HepG2 (cell line): Measurements from ENCODE around the gene NAT10. TPM values are rescaled to one million over a fixed set of nuclear protein-coding genes. Genes with fewer than 3 reads are reported as not detected.

Experiments used
- ATAC-seq: fragments of 200-7000 bp; cut with Tn5 transposase; 3 replicates; pipeline ENCODE4 v1.9.1; 2020; ENCODE audit warnings: mild to moderate bottlenecking, moderate library complexity
- BruUV-seq: library from RNA; stranded (reverse); fragments of 400-500 nt; replicated peaks from 2 replicates; lab custom pipeline; 2021; lab: Mats Ljungman, UMichigan
- CTCF ChIA-PET: fragments of 300-600 bp; formaldehyde crosslinking; extraction: SDS; loops from one replicate; lab custom pipeline; 2021; ENCODE audit warnings: low total read pairs, inconsistent platforms, low intra/inter-chr PET ratio; lab: Yijun Ruan, JAX
- POLR2A ChIA-PET: fragments of 350-600 bp; sonication (Branson Sonifier 250); formaldehyde crosslinking; loops from one replicate; lab custom pipeline; 2020; ENCODE audit warnings: antibody characterized with exemption, inconsistent platforms; lab: Yijun Ruan, JAX
- DNase-seq: peaks from one replicate; pipeline ENCODE4 v3.0.0-alpha.2; 2015; ENCODE audit warnings: low spot score
- FAIRE-seq: peaks from 3 replicates; lab custom pipeline; 2011; peaks lifted over from hg19 to GRCh38; lab: Jason Lieb, UNC
- H2AFZ ChIP-seq: one replicate; pipeline ENCODE4 v1.6.1; 2011; ENCODE audit warnings: low read length, inconsistent platforms
- H3K27ac ChIP-seq: fragments of 300-600 bp; 3 replicates; pipeline ENCODE4 v1.8.0; 2011; ENCODE audit warnings: mixed run types, mild to moderate bottlenecking, mixed read lengths, low read length, inconsistent platforms; ENCODE audit not compliant: insufficient read depth; ENCODE audit errors: extremely low read length
- H3K27me3 ChIP-seq, 2 experiments: fragments of 200-600 bp in 1 of 2; 2 replicates in 1 of 2; 3 replicates in 1 of 2; pipeline versions ENCODE4 v1.6.0 to v1.8.0; 2011; ENCODE audit warnings: low read length in 2 of 2, mild to moderate bottlenecking in 2 of 2, moderate library complexity in 2 of 2, inconsistent platforms in 1 of 2; ENCODE audit not compliant: insufficient read depth in 2 of 2, control insufficient read depth in 1 of 2
- H3K36me3 ChIP-seq, 2 experiments: fragments of 200-600 bp in 1 of 2; replicated peaks in 1 of 2; 2 replicates in 1 of 2; 3 replicates in 1 of 2; pipeline versions ENCODE4 v1.5.1 to v1.8.0; 2011; ENCODE audit warnings: low read length in 2 of 2, inconsistent platforms in 1 of 2; ENCODE audit not compliant: insufficient read depth in 2 of 2, control insufficient read depth in 1 of 2
- H3K4me1 ChIP-seq: 2 replicates; pipeline ENCODE4 v1.5.1; 2012; ENCODE audit warnings: low read length, inconsistent platforms; ENCODE audit not compliant: insufficient read depth
- H3K4me2 ChIP-seq: 2 replicates; pipeline ENCODE4 v1.6.0; 2011; ENCODE audit warnings: low read depth, low read length, inconsistent platforms
- H3K4me3 ChIP-seq, 3 experiments: fragments of 200-600 bp in 1 of 3; sonication (generic), shearing (Covaris generic) in 1 of 3; replicated peaks in 1 of 3; 2 replicates each; pipeline ENCODE4 v1.5.1; 2011 to 2016; ENCODE audit warnings: low read length in 3 of 3, inconsistent platforms in 2 of 3, low read depth in 2 of 3, mild to moderate bottlenecking in 2 of 3, control low read depth in 1 of 3, mixed read lengths in 1 of 3; ENCODE audit not compliant: insufficient read depth in 1 of 3
- H3K79me2 ChIP-seq: one replicate; pipeline ENCODE4 v1.6.1; 2011; ENCODE audit warnings: low read length, inconsistent platforms; ENCODE audit not compliant: insufficient read depth
- H3K9ac ChIP-seq: 2 replicates; pipeline ENCODE4 v1.6.0; 2011; ENCODE audit warnings: mild to moderate bottlenecking, low read depth, low read length, inconsistent platforms; ENCODE audit not compliant: insufficient read depth
- H3K9me3 ChIP-seq: 2 replicates; pipeline ENCODE4 v1.5.1; 2012; ENCODE audit warnings: mild to moderate bottlenecking, low read length
- H4K20me1 ChIP-seq: 2 replicates; pipeline ENCODE4 v1.6.0; 2011; ENCODE audit warnings: inconsistent platforms, mild to moderate bottlenecking, low read length, moderate library complexity; ENCODE audit not compliant: insufficient read depth
- GTF3A ChIP-seq: sonication (generic); formaldehyde crosslinking; conservative IDR thresholded peaks from 2 replicates; pipeline ENCODE4 v1.4.0; 2020; ENCODE audit warnings: mild to moderate bottlenecking, missing genetic modification reagents
- PRPF4 ChIP-seq: fragments of 200-400 bp; formaldehyde crosslinking; IDR thresholded peaks from 2 replicates; pipeline ENCODE4 v1.6.1; 2016; ENCODE audit warnings: low read length, low read depth; ENCODE audit not compliant: poor library complexity, severe bottlenecking
- SNAPC2 ChIP-seq: sonication (generic); formaldehyde crosslinking; IDR thresholded peaks from 2 replicates; pipeline ENCODE4 v1.8.1; 2022; ENCODE audit warnings: mild to moderate bottlenecking, missing genetic modification reagents
- U2AF2 ChIP-seq: fragments of 200-400 bp; formaldehyde crosslinking; IDR thresholded peaks from 2 replicates; pipeline ENCODE4 v1.6.1; 2017; ENCODE audit warnings: low read depth, mild to moderate bottlenecking, low read length
- ZBTB42 ChIP-seq: sonication (generic); formaldehyde crosslinking; IDR thresholded peaks from 2 replicates; pipeline ENCODE4 v1.5.0; 2020; ENCODE audit warnings: mild to moderate bottlenecking, missing genetic modification reagents
- ZMYM2 ChIP-seq: sonication (generic); formaldehyde crosslinking; IDR thresholded peaks from 2 replicates; pipeline ENCODE4 v1.8.0; 2022; ENCODE audit warnings: mild to moderate bottlenecking, missing genetic modification reagents
- ZNF629 ChIP-seq: sonication (generic); formaldehyde crosslinking; conservative IDR thresholded peaks from 2 replicates; pipeline ENCODE4 v1.5.0; 2020; ENCODE audit warnings: missing genetic modification reagents
- ZNF724P ChIP-seq: sonication (generic); formaldehyde crosslinking; IDR thresholded peaks from 2 replicates; pipeline ENCODE4 v1.8.0; 2022; ENCODE audit warnings: missing genetic modification reagents, borderline replicate concordance
- ZSCAN30 ChIP-seq: sonication (generic); formaldehyde crosslinking; IDR thresholded peaks from 2 replicates; pipeline ENCODE4 v1.5.0; 2020; ENCODE audit warnings: mild to moderate bottlenecking, missing genetic modification reagents
- WGBS: methylation state at CpG from one replicate; pipeline ENCODE4 v1.1.6; 2017; ENCODE audit warnings: low lambda C conversion rate; 5-methylcytosine and 5-hydroxymethylcytosine counted together
- in situ Hi-C: cut with HindIII; loops from 2 replicates; pipeline ENCODE4 v1.10.0; 2017; ENCODE audit warnings: low pct_unique_long_range_greater_than_20kb; ENCODE audit not compliant: extremely low pct_ligation_motif_present
- intact Hi-C: fragments of 100-400 bp; cut with micrococcal nuclease; formaldehyde crosslinking; loops from one replicate; pipeline ENCODE4 v1.10.0; 2022; ENCODE audit not compliant: unreplicated experiment
- polyA plus RNA-seq, 8 experiments: library from polyadenylated mRNA; depleted of rRNA in 3 of 8; stranded (reverse) in 7 of 8; unstranded in 1 of 8; fragments of >200 nt; fragmentation: Illumina TruSeq in 4 of 8; extraction: Trizol in 4 of 8; gene quantifications; 2 replicates each; pipeline versions ENCODE4 v1.2.1 to v1.2.3, GENCODE V29; 2011 to 2016; ENCODE audit warnings: low read depth in 4 of 8, missing spikeins in 1 of 8, mixed read lengths in 1 of 8; ENCODE audit not compliant: insufficient read depth in 1 of 8
- total RNA-seq, 5 experiments: library from RNA; depleted of rRNA; stranded (reverse); fragments of >200 nt; fragmentation: Illumina TruSeq; extraction: Trizol; gene quantifications; 2 replicates each; pipeline ENCODE4 v1.2.3, GENCODE V29; 2016; ENCODE audit warnings: low read depth in 1 of 5
- TF ChIP-seq, protein P1 (sequence below): sonication (generic); formaldehyde crosslinking; IDR thresholded peaks from 2 replicates; pipeline ENCODE4 v1.4.0; 2020; ENCODE audit warnings: missing genetic modification reagents, mild to moderate bottlenecking, borderline replicate concordance
- TF ChIP-seq, protein P2 (sequence below): sonication (generic); formaldehyde crosslinking; IDR thresholded peaks from 2 replicates; pipeline ENCODE4 v1.5.1; 2020; ENCODE audit warnings: mild to moderate bottlenecking, missing genetic modification reagents, borderline replicate concordance
- TF ChIP-seq, protein P3 (sequence below): sonication (generic); formaldehyde crosslinking; IDR thresholded peaks from 2 replicates; pipeline ENCODE4 v1.4.0; 2020; ENCODE audit warnings: mild to moderate bottlenecking, missing genetic modification reagents

The NAT10 gene
- total and polyA plus RNA-seq, 2 of the 13 experiments (the other 11 are each of a cell fraction or from before 2014, with no cell fraction given) = 33.9 to 51.9 TPM

DNA sequence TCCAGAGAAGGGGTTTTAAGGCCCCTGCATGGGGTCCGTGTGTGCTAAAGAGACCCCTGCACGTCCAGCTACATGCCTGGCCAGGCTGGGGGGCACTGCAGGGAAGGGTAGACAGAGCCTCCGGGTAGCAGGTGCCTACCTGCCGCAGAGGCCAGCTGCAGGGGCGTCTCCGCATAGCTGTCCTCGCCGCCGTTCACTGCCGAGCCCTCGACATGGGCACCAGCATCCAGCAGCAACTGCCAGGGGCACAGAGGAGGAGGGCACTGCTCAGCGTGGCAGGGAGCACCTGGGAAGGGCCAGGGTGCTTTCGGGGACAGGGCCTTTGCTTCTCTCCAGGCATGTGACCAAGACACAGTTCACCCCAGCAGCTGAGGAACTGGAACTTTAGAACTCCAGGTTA is 59.7 kb downstream of the NAT10 start:
- FAIRE-seq = no peak
- intact Hi-C loops (no loop called here), in situ Hi-C loops (loop anchor here (10.0 to 25.0 kb wide), 2 partner anchors 330 to 747 kb away; partner anchors contain the start of genes APIP and PDHX)
- DNase-seq = no peak
- no peak overlapping the region for H3K27ac ChIP-seq
- H3K4me3 ChIP-seq = no peak overlapping the region
- H3K27me3 ChIP-seq = no peaks in the 10 kb centered on the region
- no peaks in the 10 kb centered on the region for H3K79me2 ChIP-seq
- no peak for ATAC-seq
- no TSS peak for BruUV-seq
- H4K20me1 ChIP-seq = no peaks in the 10 kb centered on the region
- no peaks in the 10 kb centered on the region for H3K9me3 ChIP-seq
- no peak overlapping the region for H3K9ac ChIP-seq
- no peak overlapping the region for H3K4me2 ChIP-seq
- no peak overlapping the region for H2AFZ ChIP-seq
- ChIA-PET CTCF (no interaction called here), POLR2A (no interaction called here)
- no peak for TF ChIP-seq ZNF724P (CRISPR knock-in tag)
- no CpG with 5 or more reads among the region's 13 CpGs for WGBS
- H3K4me1 ChIP-seq = no peaks in the 10 kb centered on the region
- peaks cover 48 to 87% of the 10 kb centered on the region in 2 experiments; a peak in 4 of 5 replicates for H3K36me3 ChIP-seq

DNA sequence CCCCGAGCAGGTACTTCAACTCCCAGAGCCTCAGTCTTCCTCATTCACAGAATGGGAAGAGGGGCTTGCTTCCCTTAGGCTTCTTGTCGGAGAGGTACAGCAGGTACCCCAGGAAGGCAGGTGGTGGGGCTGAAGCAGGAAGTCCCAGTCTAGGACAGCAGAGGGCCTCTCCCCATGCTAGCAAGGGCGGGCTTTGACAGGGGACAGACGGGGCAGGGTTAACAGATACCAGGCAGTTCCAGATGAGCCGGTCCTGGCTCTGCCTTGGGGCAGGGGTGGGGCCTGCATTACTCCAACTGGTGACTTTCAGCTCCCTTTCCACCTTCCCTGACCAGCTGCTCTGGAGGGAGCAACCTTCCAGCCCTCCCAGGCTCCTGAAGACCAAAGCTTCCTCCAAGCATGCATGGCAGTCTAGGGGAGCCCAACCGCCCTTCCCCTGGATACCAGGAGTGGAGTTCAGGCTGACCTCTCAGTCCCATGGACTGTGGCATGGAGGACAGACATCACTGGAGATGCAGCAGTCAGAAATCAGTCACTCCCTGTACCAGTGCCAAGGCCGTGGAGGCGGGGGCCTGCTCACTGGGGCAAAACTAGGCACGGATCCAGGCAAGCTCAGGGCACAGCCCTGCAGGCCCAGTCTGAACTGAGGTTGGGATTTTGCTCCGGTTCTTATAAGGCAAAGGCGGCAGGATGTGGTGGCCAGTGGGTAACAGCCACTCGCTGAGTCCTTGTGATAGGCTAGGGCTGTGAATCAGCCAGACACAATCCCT is 60.5 kb downstream of the NAT10 start:
- CTCF ChIA-PET = no interaction called here
- TF ChIP-seq SNAPC2 (CRISPR knock-in tag) (no peak), GTF3A (CRISPR knock-in tag) (no peak), ZSCAN30 (CRISPR knock-in tag) (no peak), ZMYM2 (no peak), U2AF2 (no peak), ZBTB42 (no peak), ZNF629 (no peak), PRPF4 (no peak)
- TF ChIP-seq, protein P1, sequence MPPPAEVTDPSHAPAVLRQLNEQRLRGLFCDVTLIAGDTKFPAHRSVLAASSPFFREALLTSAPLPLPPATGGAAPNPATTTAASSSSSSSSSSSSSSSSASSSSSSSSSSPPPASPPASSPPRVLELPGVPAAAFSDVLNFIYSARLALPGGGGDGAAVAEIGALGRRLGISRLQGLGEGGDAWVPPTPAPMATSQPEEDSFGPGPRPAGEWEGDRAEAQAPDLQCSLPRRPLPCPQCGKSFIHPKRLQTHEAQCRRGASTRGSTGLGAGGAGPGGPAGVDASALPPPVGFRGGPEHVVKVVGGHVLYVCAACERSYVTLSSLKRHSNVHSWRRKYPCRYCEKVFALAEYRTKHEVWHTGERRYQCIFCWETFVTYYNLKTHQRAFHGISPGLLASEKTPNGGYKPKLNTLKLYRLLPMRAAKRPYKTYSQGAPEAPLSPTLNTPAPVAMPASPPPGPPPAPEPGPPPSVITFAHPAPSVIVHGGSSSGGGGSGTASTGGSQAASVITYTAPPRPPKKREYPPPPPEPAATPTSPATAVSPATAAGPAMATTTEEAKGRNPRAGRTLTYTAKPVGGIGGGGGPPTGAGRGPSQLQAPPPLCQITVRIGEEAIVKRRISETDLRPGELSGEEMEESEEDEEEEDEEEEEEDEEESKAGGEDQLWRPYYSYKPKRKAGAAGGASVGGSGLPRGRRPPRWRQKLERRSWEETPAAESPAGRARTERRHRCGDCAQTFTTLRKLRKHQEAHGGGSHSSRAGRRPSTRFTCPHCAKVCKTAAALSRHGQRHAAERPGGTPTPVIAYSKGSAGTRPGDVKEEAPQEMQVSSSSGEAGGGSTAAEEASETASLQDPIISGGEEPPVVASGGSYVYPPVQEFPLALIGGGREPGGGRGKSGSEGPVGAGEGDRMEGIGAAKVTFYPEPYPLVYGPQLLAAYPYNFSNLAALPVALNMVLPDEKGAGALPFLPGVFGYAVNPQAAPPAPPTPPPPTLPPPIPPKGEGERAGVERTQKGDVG (CRISPR knock-in tag) = no peak
- TF ChIP-seq, protein P2, sequence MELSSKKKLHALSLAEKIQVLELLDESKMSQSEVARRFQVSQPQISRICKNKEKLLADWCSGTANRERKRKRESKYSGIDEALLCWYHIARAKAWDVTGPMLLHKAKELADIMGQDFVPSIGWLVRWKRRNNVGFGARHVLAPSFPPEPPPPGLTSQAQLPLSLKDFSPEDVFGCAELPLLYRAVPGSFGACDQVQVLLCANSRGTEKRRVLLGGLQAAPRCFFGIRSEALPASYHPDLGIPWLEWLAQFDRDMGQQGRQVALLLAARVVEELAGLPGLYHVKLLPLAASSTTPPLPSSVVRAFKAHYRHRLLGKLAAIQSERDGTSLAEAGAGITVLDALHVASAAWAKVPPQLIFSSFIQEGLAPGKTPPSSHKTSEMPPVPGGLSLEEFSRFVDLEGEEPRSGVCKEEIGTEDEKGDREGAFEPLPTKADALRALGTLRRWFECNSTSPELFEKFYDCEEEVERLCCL = no peak
- TF ChIP-seq, protein P3, sequence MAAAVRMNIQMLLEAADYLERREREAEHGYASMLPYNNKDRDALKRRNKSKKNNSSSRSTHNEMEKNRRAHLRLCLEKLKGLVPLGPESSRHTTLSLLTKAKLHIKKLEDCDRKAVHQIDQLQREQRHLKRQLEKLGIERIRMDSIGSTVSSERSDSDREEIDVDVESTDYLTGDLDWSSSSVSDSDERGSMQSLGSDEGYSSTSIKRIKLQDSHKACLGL (CRISPR knock-in tag) = no peak

More for the DNA sequence above, 60.5 kb downstream of the NAT10 start:
- Histone ChIP-seq H3K9me3 (no peaks in the 10 kb centered on the region), H3K27ac (no peak overlapping the region), H4K20me1 (no peaks in the 10 kb centered on the region), H2AFZ (no peak overlapping the region), H3K9ac (no peak overlapping the region), H3K79me2 (no peaks in the 10 kb centered on the region), H3K36me3 (peaks cover 47 to 91% of the 10 kb centered on the region in 2 experiments; a peak in 4 of 5 replicates), H3K4me3 (no peak overlapping the region), H3K4me2 (no peak overlapping the region), H3K4me1 (no peaks in the 10 kb centered on the region), H3K27me3 (no peaks in the 10 kb centered on the region)
- WGBS = 98% methylated on average over 9 of the region's 12 CpGs
- intact Hi-C loops = no loop called here
- POLR2A ChIA-PET = no interaction called here
- FAIRE-seq (no peak), DNase-seq (no peak), ATAC-seq (no peak)
- in situ Hi-C loops = loop anchor here (10.0 to 25.0 kb wide), 2 partner anchors 329 to 746 kb away; partner anchors contain the start of genes APIP and PDHX
- no TSS peak for BruUV-seq
